Neuronal stem cell (in vitro differentiated cells): ENCODE results near the gene LRRC4B.

ENCODE experiments used
- DNase-seq: peaks from one replicate; pipeline ENCODE4 v3.0.0-alpha.2; 2013; ENCODE audit warnings: low spot score
- H2AFZ ChIP-seq: one replicate; pipeline ENCODE4 v1.6.1; 2013; ENCODE audit warnings: mild to moderate bottlenecking, low read length, inconsistent platforms
- H2AK5ac ChIP-seq: 2 replicates; pipeline ENCODE4 v1.6.1; 2013; ENCODE audit warnings: low read depth, mild to moderate bottlenecking, inconsistent platforms, low read length, moderate library complexity, mixed read lengths
- H2BK120ac ChIP-seq: 2 replicates; pipeline ENCODE4 v1.6.1; 2013; ENCODE audit warnings: low read depth, mild to moderate bottlenecking, inconsistent platforms, low read length, moderate library complexity, mixed read lengths
- H2BK12ac ChIP-seq: one replicate; pipeline ENCODE4 v1.6.1; 2013; ENCODE audit warnings: low read length, inconsistent platforms
- H2BK15ac ChIP-seq: 2 replicates; pipeline ENCODE4 v1.6.1; 2013; ENCODE audit warnings: mild to moderate bottlenecking, low read length, inconsistent platforms, mixed read lengths
- H2BK5ac ChIP-seq: one replicate; pipeline ENCODE4 v1.6.1; 2013; ENCODE audit warnings: inconsistent platforms, mild to moderate bottlenecking, low read length, moderate library complexity
- H3K14ac ChIP-seq: one replicate; pipeline ENCODE4 v1.6.1; 2013; ENCODE audit warnings: low read length, inconsistent platforms
- H3K18ac ChIP-seq: 2 replicates; pipeline ENCODE4 v1.6.1; 2013; ENCODE audit warnings: low read length, inconsistent platforms
- H3K23ac ChIP-seq: 2 replicates; pipeline ENCODE4 v1.6.1; 2013; ENCODE audit warnings: low read depth, mild to moderate bottlenecking, mixed read lengths, low read length, inconsistent platforms; ENCODE audit not compliant: poor library complexity
- H3K27ac ChIP-seq: replicated peaks from 3 replicates; pipeline ENCODE4 v1.5.1; 2013; ENCODE audit warnings: low read length, inconsistent platforms
- H3K27me3 ChIP-seq, 3 experiments: 2 replicates each; pipeline ENCODE4 v1.6.1; 2013; ENCODE audit warnings: low read length in 3 of 3, mild to moderate bottlenecking in 2 of 3, inconsistent platforms in 1 of 3, low read depth in 1 of 3, mixed read lengths in 1 of 3, moderate library complexity in 1 of 3; ENCODE audit not compliant: control insufficient read depth in 3 of 3, insufficient read depth in 3 of 3
- H3K36me3 ChIP-seq, 2 donors: replicated peaks in 1 of 2; 2 replicates each; pipeline ENCODE4 v1.6.1; 2013; ENCODE audit warnings: low read length in 2 of 2; ENCODE audit not compliant: control insufficient read depth in 2 of 2, insufficient read depth in 2 of 2
- H3K4ac ChIP-seq: 2 replicates; pipeline ENCODE4 v1.6.1; 2013; ENCODE audit warnings: inconsistent platforms, mild to moderate bottlenecking, low read length, moderate library complexity
- H3K4me1 ChIP-seq, 2 donors: 1 replicate in 1 of 2; 2 replicates in 1 of 2; pipeline ENCODE4 v1.6.1; 2013; ENCODE audit warnings: low read length in 2 of 2, low read depth in 1 of 2; ENCODE audit not compliant: control insufficient read depth in 2 of 2, insufficient read depth in 1 of 2
- H3K4me2 ChIP-seq: one replicate; pipeline ENCODE4 v1.6.1; 2013; ENCODE audit warnings: mild to moderate bottlenecking, low read length, inconsistent platforms; ENCODE audit not compliant: insufficient read depth, poor library complexity, severe bottlenecking
- H3K4me3 ChIP-seq, 2 donors: 2 replicates each; pipeline ENCODE4 v1.5.1; 2013; ENCODE audit warnings: low read length in 2 of 2, mild to moderate bottlenecking in 2 of 2, inconsistent platforms in 1 of 2, moderate library complexity in 1 of 2
- H3K79me1 ChIP-seq: one replicate; pipeline ENCODE4 v1.6.1; 2013; ENCODE audit warnings: low read depth, mild to moderate bottlenecking, inconsistent platforms, low read length, moderate library complexity
- H3K9ac ChIP-seq: one replicate; pipeline ENCODE4 v1.6.1; 2013; ENCODE audit warnings: mild to moderate bottlenecking, low read depth, low read length, inconsistent platforms; ENCODE audit not compliant: poor library complexity
- H3K9me3 ChIP-seq, 2 donors: replicated peaks in 1 of 2; 2 replicates each; pipeline versions ENCODE3 to v1.6.1; 2013; ENCODE audit warnings: low read length in 2 of 2, mild to moderate bottlenecking in 2 of 2, inconsistent platforms in 1 of 2, low read depth in 1 of 2, mixed read lengths in 1 of 2, moderate library complexity in 1 of 2; ENCODE audit not compliant: control insufficient read depth in 2 of 2, insufficient read depth in 1 of 2
- H4K8ac ChIP-seq: one replicate; pipeline ENCODE4 v1.6.1; 2013; ENCODE audit warnings: low read depth, mild to moderate bottlenecking, inconsistent platforms, low read length, moderate library complexity
- H4K91ac ChIP-seq: one replicate; pipeline ENCODE4 v1.6.1; 2013; ENCODE audit warnings: low read length, low read depth, mild to moderate bottlenecking, inconsistent platforms; ENCODE audit not compliant: poor library complexity
- WGBS, 2 donors: extraction: QIAGEN DNeasy Blood & Tissue Kit; methylation state at CpG; one replicate each; pipeline ENCODE4 v1.1.7; 2013; ENCODE audit warnings: missing lambda C conversion rate in 2 of 2, mixed read lengths in 1 of 2; ENCODE audit not compliant: insufficient read length in 2 of 2, insufficient replicate concordance in 1 of 2; ENCODE audit errors: extremely low coverage in 2 of 2; 5-methylcytosine and 5-hydroxymethylcytosine counted together

Gene LRRC4B

DNA sequence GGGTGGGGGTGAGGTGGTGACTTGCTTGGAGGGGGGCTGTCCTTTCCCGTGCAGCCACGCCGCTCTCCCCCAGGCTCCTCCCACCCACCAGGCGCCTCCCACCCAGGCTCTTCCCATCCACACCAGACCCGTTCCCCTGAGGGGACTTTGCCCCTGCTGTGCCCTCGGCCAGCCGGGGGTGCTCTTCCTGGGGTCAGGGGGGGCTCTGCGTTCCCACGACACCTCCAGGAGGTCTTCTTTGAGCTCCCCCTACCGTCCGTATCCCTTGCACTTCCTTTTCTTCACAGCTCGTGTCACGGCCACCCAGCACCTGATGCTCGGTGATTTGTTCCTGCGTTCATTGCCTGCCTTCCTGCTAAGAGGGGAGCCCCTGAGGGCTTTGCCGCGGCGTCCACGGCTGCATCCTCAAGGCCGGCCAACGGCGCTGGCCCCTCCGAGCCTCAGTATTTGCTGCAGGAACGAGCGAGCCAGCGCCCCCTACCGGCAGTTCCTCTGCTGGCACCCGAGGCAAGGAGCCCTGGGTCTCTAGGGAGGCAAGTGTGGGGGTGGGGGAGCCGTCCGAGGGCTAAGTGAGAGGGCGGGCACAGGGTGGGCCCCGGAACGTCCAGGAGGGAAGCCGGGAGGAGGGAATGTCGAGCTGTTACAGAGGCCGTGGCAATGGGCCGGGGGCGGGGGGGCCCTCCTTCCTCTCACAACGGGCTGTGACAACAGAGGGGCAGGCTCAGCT is 11.8 kb downstream of the LRRC4B start:
- H3K79me1 ChIP-seq: peaks cover 28% of the 10 kb centered on the region
- no peak overlapping the region for H2AFZ ChIP-seq
- peak overlapping the region; percentile 94 for H4K91ac ChIP-seq
- H3K4me2 ChIP-seq: peak overlapping the region; percentile 87
- H3K36me3 ChIP-seq: peaks cover 9 to 26% of the 10 kb centered on the region in 2 donors
- DNase-seq: peak; percentile 92
- peak overlapping the region; percentile 98 for H3K18ac ChIP-seq
- peak overlapping the region; percentile 83 for H3K27ac ChIP-seq
- no CpG with 5 or more reads among the region's 39 CpGs for WGBS, 2 donors
- H2BK15ac ChIP-seq: peak overlapping the region; percentile 90
- peak overlapping the region; percentile 82 for H3K23ac ChIP-seq
- H3K9ac ChIP-seq: peak overlapping the region; percentile 91
- H3K4me3 ChIP-seq: peak overlapping the region in 1 of 2 donors; percentile 58
- peak overlapping the region; percentile 75 for H3K14ac ChIP-seq
- peak overlapping the region; percentile 35 for H2BK12ac ChIP-seq
- no peaks in the 10 kb centered on the region for H3K27me3 ChIP-seq
- H3K4ac ChIP-seq: peak overlapping the region; percentile 91
- peak overlapping the region; percentile 47 for H2BK120ac ChIP-seq
- no peak overlapping the region for H4K8ac ChIP-seq
- H3K4me1 ChIP-seq: peaks cover 12 to 29% of the 10 kb centered on the region in 2 donors
- H2AK5ac ChIP-seq: peak overlapping the region; percentile 97
- no peaks in the 10 kb centered on the region for H3K9me3 ChIP-seq
- H2BK5ac ChIP-seq: peak overlapping the region; percentile 71

DNA sequence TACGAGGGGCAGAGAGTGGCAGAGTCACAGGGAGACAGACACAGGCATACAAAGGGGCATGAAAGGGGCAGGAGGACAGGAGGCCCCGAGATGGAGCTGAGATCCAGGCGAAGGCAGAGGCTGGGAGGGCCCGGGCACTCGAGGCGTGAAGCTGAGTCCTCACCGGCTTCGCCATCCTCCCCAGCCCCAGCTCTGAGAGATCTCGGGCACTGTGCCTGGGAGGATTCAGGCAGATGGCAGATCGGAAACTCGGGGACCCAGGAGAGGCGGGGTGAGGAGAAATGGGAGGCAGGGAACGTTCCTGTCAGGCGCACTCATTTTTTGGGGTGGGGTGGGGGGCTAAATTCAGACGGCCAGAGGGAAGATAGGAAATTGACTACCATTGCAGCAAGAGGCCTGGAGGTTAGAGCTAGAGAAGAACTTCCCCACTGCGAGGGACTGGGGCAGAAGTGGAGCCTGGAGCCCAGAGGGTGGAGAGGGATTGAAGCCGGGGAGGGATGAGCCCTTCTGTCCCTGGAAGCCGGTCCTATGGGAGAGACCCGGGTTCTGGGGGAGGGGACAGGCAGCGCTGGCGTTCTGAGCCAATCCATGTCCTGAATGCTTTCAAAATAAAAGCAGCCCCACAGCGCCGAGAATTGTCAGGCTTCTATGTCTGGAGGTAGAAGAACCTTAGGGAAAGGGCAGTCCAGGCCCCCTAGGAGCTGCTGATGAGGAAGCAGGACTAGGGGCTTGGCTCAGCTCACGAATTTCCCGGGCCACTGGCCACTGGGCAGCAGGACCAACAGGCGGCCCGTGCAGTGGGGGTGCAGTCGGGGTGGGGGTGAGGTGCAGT is 12.6 kb downstream of the LRRC4B start:
- H3K9me3 ChIP-seq: no peaks in the 10 kb centered on the region
- no peak overlapping the region for H2BK5ac ChIP-seq
- no peak overlapping the region for H4K91ac ChIP-seq
- peak overlapping the region; percentile 43 for H3K27ac ChIP-seq
- H3K14ac ChIP-seq: peak overlapping the region; percentile 1
- WGBS, 2 donors: no CpG with 5 or more reads among the region's 28 CpGs
- DNase-seq: no peak
- no peak overlapping the region for H2BK12ac ChIP-seq
- H3K9ac ChIP-seq: peak overlapping the region; percentile 44
- H2AK5ac ChIP-seq: peak overlapping the region; percentile 97
- no peak overlapping the region for H2AFZ ChIP-seq
- H2BK15ac ChIP-seq: no peak overlapping the region
- no peaks in the 10 kb centered on the region for H3K27me3 ChIP-seq
- peaks cover 16 to 31% of the 10 kb centered on the region in 2 donors for H3K4me1 ChIP-seq
- H3K4me3 ChIP-seq: peak overlapping the region in 1 of 2 donors; percentile 42
- H4K8ac ChIP-seq: no peak overlapping the region
- H2BK120ac ChIP-seq: peak overlapping the region; percentile 47
- H3K18ac ChIP-seq: peak overlapping the region; percentile 98
- H3K79me1 ChIP-seq: peaks cover 35% of the 10 kb centered on the region
- no peak overlapping the region for H3K4ac ChIP-seq
- H3K4me2 ChIP-seq: peak overlapping the region; percentile 87
- H3K36me3 ChIP-seq: peaks cover 9 to 21% of the 10 kb centered on the region in 2 donors
- peak overlapping the region; percentile 43 for H3K23ac ChIP-seq

DNA sequence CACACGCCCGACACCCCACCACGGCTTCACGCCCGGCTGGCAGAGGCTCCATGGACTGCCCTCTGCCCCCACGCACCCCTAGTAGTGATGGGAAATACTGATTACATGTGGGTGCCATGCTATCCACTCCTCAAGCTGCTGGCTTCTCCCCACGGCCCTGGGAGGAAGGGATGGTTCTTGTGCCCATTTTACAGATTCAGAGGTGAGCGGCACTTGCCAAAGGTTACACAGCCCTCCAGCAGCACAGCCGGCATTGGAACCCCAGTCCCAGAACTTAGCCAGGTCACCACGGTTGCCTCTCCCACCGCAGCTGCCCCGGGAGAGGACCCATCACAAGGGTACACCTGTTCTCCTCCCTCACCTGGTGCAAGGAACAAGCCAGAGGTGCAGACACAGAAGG is 13.2 kb downstream of the LRRC4B start:
- H2BK12ac ChIP-seq: no peak overlapping the region
- H3K4me3 ChIP-seq: peak overlapping the region in 1 of 2 donors; percentile 42
- no peak overlapping the region for H3K4ac ChIP-seq
- H2BK15ac ChIP-seq: no peak overlapping the region
- H3K9me3 ChIP-seq: no peaks in the 10 kb centered on the region
- H3K79me1 ChIP-seq: peaks cover 40% of the 10 kb centered on the region
- no peak overlapping the region for H2BK5ac ChIP-seq
- no peak overlapping the region for H3K18ac ChIP-seq
- no peak overlapping the region for H3K27ac ChIP-seq
- no peak overlapping the region for H4K8ac ChIP-seq
- peak overlapping the region; percentile 8 for H2AK5ac ChIP-seq
- H2AFZ ChIP-seq: no peak overlapping the region
- peak overlapping the region; percentile 71 for H3K9ac ChIP-seq
- H3K23ac ChIP-seq: no peak overlapping the region
- H3K27me3 ChIP-seq: no peaks in the 10 kb centered on the region
- H4K91ac ChIP-seq: no peak overlapping the region
- peaks cover 21 to 37% of the 10 kb centered on the region in 2 donors for H3K4me1 ChIP-seq
- no peak for DNase-seq
- peaks cover 9 to 20% of the 10 kb centered on the region in 2 donors for H3K36me3 ChIP-seq
- H2BK120ac ChIP-seq: no peak overlapping the region
- no CpG with 5 or more reads among the region's 12 CpGs for WGBS, 2 donors
- H3K14ac ChIP-seq: no peak overlapping the region
- H3K4me2 ChIP-seq: no peak overlapping the region

DNA sequence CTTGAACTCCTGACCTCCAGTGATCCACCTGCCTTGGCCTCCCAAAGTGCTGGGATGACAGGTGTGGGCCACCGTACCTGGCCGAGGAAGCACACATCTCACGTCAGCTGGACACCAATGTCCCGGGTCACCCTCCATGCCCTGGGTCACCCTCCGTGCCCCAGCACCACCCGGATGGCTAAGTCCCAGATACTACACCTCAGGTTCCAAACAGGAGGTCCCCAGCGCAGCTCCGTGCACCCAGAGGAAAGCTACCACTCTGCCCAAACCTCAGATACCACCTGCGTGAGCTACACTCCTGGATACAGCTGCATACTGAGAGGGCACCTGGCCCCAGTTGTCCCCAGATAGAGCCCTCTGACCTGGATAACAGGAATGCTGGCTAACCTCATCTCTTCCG is 14.0 kb downstream of the LRRC4B start:
- Histone ChIP-seq H2AFZ (no peak overlapping the region), H2AK5ac (no peak overlapping the region), H3K27ac (no peak overlapping the region), H2BK5ac (no peak overlapping the region), H3K4me3 (no peak overlapping the region), H3K18ac (peak overlapping the region; percentile 25), H3K4me1 (peaks cover 21 to 40% of the 10 kb centered on the region in 2 donors), H2BK15ac (no peak overlapping the region), H2BK120ac (no peak overlapping the region), H3K36me3 (peaks cover 9 to 17% of the 10 kb centered on the region in 2 donors), H3K23ac (no peak overlapping the region), H3K9ac (no peak overlapping the region), H3K27me3 (no peaks in the 10 kb centered on the region), H3K79me1 (peaks cover 48% of the 10 kb centered on the region), H3K4ac (no peak overlapping the region), H2BK12ac (no peak overlapping the region), H3K14ac (no peak overlapping the region), H4K8ac (no peak overlapping the region), H3K9me3 (no peaks in the 10 kb centered on the region), H3K4me2 (no peak overlapping the region), H4K91ac (no peak overlapping the region)
- no CpG with 5 or more reads among the region's 10 CpGs for WGBS, 2 donors
- no peak for DNase-seq
